ENCODE measurements around the gene ATP6V0E1. TPM values are rescaled to one million over a fixed set of nuclear protein-coding genes. Genes with fewer than 3 reads are reported as not detected.
"Not testable (repeated sequence)": the region's sequence is repeated elsewhere in the genome, so short reads cannot be mapped to it uniquely, and the experiment has no call there.

Gene ATP6V0E1
- total RNA-seq, 2 experiments from 2014 or later, result 31.1 to 31.9 TPM

DNA sequence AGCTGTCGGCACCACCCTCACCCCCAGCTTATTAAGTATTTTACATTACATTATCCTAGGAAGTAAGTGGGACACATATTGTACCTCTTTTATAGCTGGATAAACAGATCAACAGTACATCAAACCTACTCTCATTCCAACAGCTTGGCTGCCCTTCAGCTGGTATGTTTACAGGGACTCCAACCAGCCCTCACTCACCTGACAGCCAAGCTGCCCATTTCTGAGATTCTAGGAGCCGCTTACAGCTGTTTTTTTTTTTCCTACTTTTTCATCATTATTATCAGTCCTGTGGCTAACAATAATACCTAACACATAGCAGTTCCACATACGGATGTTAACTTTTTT is 59.2 kb downstream of the ATP6V0E1 start:
- no peak for DNase-seq
- Mint-ChIP-seq H3K9me3 (no peaks in the 10 kb centered on the region), H3K36me3 (ENCODE audit: low read depth) (no peaks in the 10 kb centered on the region), H3K4me3 (no peak overlapping the region), H3K27me3 (no peaks in the 10 kb centered on the region), H3K27ac (no peak overlapping the region), H3K4me1 (ENCODE audit: low read depth) (peaks cover 28% of the 10 kb centered on the region)
- no peak overlapping the region for H3K27ac ChIP-seq (ENCODE audit: low read depth in 1 of 2, low read length in 2 of 2)
- TF ChIP-seq, protein P1, sequence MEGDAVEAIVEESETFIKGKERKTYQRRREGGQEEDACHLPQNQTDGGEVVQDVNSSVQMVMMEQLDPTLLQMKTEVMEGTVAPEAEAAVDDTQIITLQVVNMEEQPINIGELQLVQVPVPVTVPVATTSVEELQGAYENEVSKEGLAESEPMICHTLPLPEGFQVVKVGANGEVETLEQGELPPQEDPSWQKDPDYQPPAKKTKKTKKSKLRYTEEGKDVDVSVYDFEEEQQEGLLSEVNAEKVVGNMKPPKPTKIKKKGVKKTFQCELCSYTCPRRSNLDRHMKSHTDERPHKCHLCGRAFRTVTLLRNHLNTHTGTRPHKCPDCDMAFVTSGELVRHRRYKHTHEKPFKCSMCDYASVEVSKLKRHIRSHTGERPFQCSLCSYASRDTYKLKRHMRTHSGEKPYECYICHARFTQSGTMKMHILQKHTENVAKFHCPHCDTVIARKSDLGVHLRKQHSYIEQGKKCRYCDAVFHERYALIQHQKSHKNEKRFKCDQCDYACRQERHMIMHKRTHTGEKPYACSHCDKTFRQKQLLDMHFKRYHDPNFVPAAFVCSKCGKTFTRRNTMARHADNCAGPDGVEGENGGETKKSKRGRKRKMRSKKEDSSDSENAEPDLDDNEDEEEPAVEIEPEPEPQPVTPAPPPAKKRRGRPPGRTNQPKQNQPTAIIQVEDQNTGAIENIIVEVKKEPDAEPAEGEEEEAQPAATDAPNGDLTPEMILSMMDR (IDR thresholded peaks at IDR 0.05), result no peak
- no peaks in the 10 kb centered on the region for H3K36me3 ChIP-seq (ENCODE audit: insufficient read depth, low read length)
- intact Hi-C loops (cut with DNase I, micrococcal nuclease), result no loop called here
- H3K4me1 ChIP-seq (ENCODE audit: insufficient read depth, low read length), result peaks cover 7% of the 10 kb centered on the region
- no peaks in the 10 kb centered on the region for H3K9me3 ChIP-seq (ENCODE audit: control insufficient read depth in 1 of 2, insufficient read depth in 1 of 2, low read length in 2 of 2)
- no peaks in the 10 kb centered on the region for H3K27me3 ChIP-seq (ENCODE audit: control insufficient read depth in 1 of 2, insufficient read depth in 2 of 2, low read length in 2 of 2)
- POLR2A ChIA-PET, result interaction anchor here (0.9 to 1.3 kb wide), 2 partner anchors 7 to 272 kb away, joined by 3 to 5 read pairs; no protein-coding TSS in a partner anchor
- ATAC-seq (ENCODE audit: poor library complexity), result no peak
- H3K4me3 ChIP-seq (ENCODE audit: low read length), result no peak overlapping the region
- CTCF ChIA-PET, result interaction anchor here (0.7 kb wide), 1 partner anchor 308 kb away, joined by 3 read pairs; no protein-coding TSS in a partner anchor

DNA sequence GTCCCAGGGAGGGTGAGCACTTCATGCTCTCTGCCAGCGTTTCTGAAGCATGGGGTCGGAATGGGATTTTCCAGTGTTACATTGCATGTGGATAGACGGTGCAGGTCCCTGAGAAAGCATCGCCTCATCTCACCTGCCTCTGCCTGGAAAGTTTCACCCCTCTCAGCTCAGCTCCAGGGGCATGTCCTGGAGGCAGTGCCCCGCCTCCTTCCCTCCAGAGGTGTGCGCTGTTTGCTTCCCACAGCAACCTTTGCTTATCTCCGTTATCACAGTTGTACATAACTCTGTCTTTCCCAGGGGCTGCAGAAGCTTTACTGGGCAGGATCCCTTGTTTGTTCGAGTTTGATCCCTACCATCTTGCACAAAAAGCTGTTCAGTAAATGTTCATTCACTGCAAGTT is 61.9 kb downstream of the ATP6V0E1 start:
- Histone ChIP-seq H3K27me3 (ENCODE audit: control insufficient read depth in 1 of 2, insufficient read depth in 2 of 2, low read length in 2 of 2) (no peaks in the 10 kb centered on the region), H3K4me3 (ENCODE audit: low read length) (no peak overlapping the region), H3K9me3 (ENCODE audit: control insufficient read depth in 1 of 2, insufficient read depth in 1 of 2, low read length in 2 of 2) (no peaks in the 10 kb centered on the region), H3K36me3 (ENCODE audit: insufficient read depth, low read length) (no peaks in the 10 kb centered on the region), H3K4me1 (ENCODE audit: insufficient read depth, low read length) (no peaks in the 10 kb centered on the region), H3K27ac (ENCODE audit: low read depth in 1 of 2, low read length in 2 of 2) (no peak overlapping the region)
- H3K9me3 Mint-ChIP-seq, result no peaks in the 10 kb centered on the region
- H3K4me3 Mint-ChIP-seq, result no peak overlapping the region
- no peak overlapping the region for H3K27ac Mint-ChIP-seq
- peaks cover 7% of the 10 kb centered on the region for H3K4me1 Mint-ChIP-seq (ENCODE audit: low read depth)
- ATAC-seq (ENCODE audit: poor library complexity) (no peak), DNase-seq (no peak)
- TF ChIP-seq, protein P1 (IDR thresholded peaks at IDR 0.05), result no peak
- ChIA-PET POLR2A (interaction anchor here (1.3 kb wide), 1 partner anchor 10 kb away, joined by 3 read pairs; no protein-coding TSS in a partner anchor), CTCF (interaction anchor here (0.5 kb wide), 1 partner anchor 98 kb away, joined by 3 read pairs; no protein-coding TSS in a partner anchor)
- H3K36me3 Mint-ChIP-seq (ENCODE audit: low read depth), result no peaks in the 10 kb centered on the region
- intact Hi-C loops (cut with DNase I, micrococcal nuclease), result no loop called here
- H3K27me3 Mint-ChIP-seq, result no peaks in the 10 kb centered on the region

DNA sequence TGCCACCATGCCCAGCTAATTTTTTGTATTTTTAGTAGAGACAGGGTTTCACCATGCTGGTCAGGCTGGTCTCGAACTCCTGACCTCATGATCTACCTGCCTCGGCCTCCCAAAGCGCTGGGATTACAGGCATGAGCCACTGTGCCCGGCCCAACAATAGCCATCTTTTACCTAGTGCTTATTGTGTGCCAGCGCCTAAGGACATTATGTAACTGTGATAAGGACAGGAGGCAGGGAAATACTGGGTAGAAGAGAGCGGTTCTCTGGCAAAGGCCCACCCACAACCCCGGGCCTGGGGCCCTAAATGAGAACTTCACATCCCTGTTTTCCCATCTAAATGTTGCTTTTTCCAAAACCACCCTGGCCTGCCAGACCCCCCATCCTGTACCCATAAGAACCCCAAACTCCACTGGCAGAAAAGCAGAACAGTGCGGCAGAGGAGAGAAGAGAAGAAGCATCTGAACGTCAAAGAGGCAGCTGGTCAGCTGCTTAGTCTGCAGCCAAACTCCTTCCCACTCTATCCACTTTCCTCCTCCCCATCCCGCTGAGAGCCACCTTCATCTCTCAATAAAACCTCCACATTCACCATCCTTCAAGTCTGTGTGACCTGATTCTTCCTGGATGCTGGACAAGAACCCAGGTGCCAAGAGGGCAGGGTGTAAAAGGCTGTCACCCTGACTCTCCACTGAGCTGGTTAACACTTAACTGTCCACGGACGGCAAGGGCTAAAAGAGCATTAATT is 63.7 kb downstream of the ATP6V0E1 start:
- H3K4me1 Mint-ChIP-seq (ENCODE audit: low read depth); H3K36me3 Mint-ChIP-seq (ENCODE audit: low read depth); H3K4me3 Mint-ChIP-seq; H3K9me3 Mint-ChIP-seq; H3K27ac ChIP-seq (ENCODE audit: low read depth in 1 of 2, low read length in 2 of 2); H3K9me3 ChIP-seq (ENCODE audit: control insufficient read depth in 1 of 2, insufficient read depth in 1 of 2, low read length in 2 of 2); H3K4me3 ChIP-seq (ENCODE audit: low read length); H3K27me3 Mint-ChIP-seq; DNase-seq; H3K4me1 ChIP-seq (ENCODE audit: insufficient read depth, low read length); H3K36me3 ChIP-seq (ENCODE audit: insufficient read depth, low read length); ATAC-seq (ENCODE audit: poor library complexity); CTCF ChIA-PET; H3K27ac Mint-ChIP-seq; H3K27me3 ChIP-seq (ENCODE audit: control insufficient read depth in 1 of 2, insufficient read depth in 2 of 2, low read length in 2 of 2); intact Hi-C loops (cut with DNase I, micrococcal nuclease): not testable (repeated sequence)
- POLR2A ChIA-PET, result interaction anchor here (1.0 kb wide), 1 partner anchor 11 kb away, joined by 4 read pairs; no protein-coding TSS in a partner anchor

DNA sequence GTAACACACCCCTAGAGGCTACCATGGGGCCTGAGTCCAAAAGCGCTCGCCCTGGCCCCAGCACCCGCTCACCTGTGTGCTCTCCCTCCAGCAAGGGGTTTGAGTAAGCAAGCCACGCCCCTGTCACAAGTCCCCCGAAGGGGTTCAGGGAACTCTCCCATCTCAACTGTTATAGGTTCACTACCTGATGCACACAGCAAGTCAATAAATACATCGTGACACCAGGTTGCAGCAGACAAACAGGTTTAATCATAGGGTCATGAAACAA is 64.2 kb downstream of the ATP6V0E1 start:
- Histone ChIP-seq H3K36me3 (ENCODE audit: insufficient read depth, low read length) (no peaks in the 10 kb centered on the region), H3K9me3 (ENCODE audit: control insufficient read depth in 1 of 2, insufficient read depth in 1 of 2, low read length in 2 of 2) (no peaks in the 10 kb centered on the region), H3K4me3 (ENCODE audit: low read length) (no peak overlapping the region), H3K27ac (ENCODE audit: low read depth in 1 of 2, low read length in 2 of 2) (no peak overlapping the region), H3K27me3 (ENCODE audit: control insufficient read depth in 1 of 2, insufficient read depth in 2 of 2, low read length in 2 of 2) (no peaks in the 10 kb centered on the region), H3K4me1 (ENCODE audit: insufficient read depth, low read length) (no peaks in the 10 kb centered on the region)
- TF ChIP-seq, protein P1 (IDR thresholded peaks at IDR 0.05), result no peak
- ATAC-seq (ENCODE audit: poor library complexity), result no peak
- Mint-ChIP-seq H3K27me3 (no peaks in the 10 kb centered on the region), H3K27ac (no peak overlapping the region), H3K36me3 (ENCODE audit: low read depth) (no peaks in the 10 kb centered on the region), H3K4me1 (ENCODE audit: low read depth) (no peaks in the 10 kb centered on the region), H3K9me3 (no peaks in the 10 kb centered on the region), H3K4me3 (no peak overlapping the region)
- ChIA-PET POLR2A (no interaction called here), CTCF (no interaction called here)
- intact Hi-C loops (cut with DNase I, micrococcal nuclease), result no loop called here
- no peak for DNase-seq

Measured in CD4-positive, alpha-beta T cell (primary cell).